ENCODE measurements around the gene RSRC1.

- TF ChIP-seq CTCF (CRISPR knock-in tag; IDR thresholded peaks at IDR 0.05) (no peak), ZNF782 (CRISPR knock-in tag; IDR thresholded peaks at IDR 0.05; ENCODE audit: borderline replicate concordance) (no peak), ZNF569 (CRISPR knock-in tag; IDR thresholded peaks at IDR 0.05; ENCODE audit: borderline replicate concordance) (no peak), USF2 (IDR thresholded peaks at IDR 0.05; ENCODE audit: low read depth, low read length) (no peak), USF2 (CRISPR knock-in tag; IDR thresholded peaks at IDR 0.05; ENCODE audit: borderline replicate concordance) (no peak), HDAC1 (CRISPR knock-in tag; IDR thresholded peaks at IDR 0.05) (no peak), PRDM15 (CRISPR knock-in tag; IDR thresholded peaks at IDR 0.05) (no peak), YY1 (IDR thresholded peaks at IDR 0.05; ENCODE audit: insufficient read depth, insufficient replicate concordance, low read depth, low read length) (no peak), ZNF629 (CRISPR knock-in tag; conservative IDR thresholded peaks at IDR 0.05) (no peak), CEBPB (IDR thresholded peaks at IDR 0.05; ENCODE audit: borderline replicate concordance, low read depth, low read length) (no peak), ZNF343 (CRISPR knock-in tag; IDR thresholded peaks at IDR 0.05) (no peak), ESRRA (CRISPR knock-in tag; IDR thresholded peaks at IDR 0.05; ENCODE audit: low read depth) (no peak), RAD21 (CRISPR knock-in tag; IDR thresholded peaks at IDR 0.05) (no peak)
These were observed 455.2 kb downstream of the RSRC1 start for GRCh38 chr3:158565076-158565475.

Data from HepG2 (cell line).